Activated CD8-positive, alpha-beta memory T cell treated with anti-CD3 and anti-CD28 coated beads, Interleukin-2, amount 50 U/mL, for 24 hours (primary cell): Measurements from ENCODE around the gene POU4F1.
"Not testable (repeated sequence)": the region's sequence is repeated elsewhere in the genome, so short reads cannot be mapped to it uniquely, and the experiment has no call there.

Experiments used
- DNase-seq: peaks from one replicate; pipeline ENCODE4 v3.0.0-alpha.2; 2020; ENCODE audit errors: extremely low read depth

Gene POU4F1, protein sequence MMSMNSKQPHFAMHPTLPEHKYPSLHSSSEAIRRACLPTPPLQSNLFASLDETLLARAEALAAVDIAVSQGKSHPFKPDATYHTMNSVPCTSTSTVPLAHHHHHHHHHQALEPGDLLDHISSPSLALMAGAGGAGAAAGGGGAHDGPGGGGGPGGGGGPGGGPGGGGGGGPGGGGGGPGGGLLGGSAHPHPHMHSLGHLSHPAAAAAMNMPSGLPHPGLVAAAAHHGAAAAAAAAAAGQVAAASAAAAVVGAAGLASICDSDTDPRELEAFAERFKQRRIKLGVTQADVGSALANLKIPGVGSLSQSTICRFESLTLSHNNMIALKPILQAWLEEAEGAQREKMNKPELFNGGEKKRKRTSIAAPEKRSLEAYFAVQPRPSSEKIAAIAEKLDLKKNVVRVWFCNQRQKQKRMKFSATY

DNA sequence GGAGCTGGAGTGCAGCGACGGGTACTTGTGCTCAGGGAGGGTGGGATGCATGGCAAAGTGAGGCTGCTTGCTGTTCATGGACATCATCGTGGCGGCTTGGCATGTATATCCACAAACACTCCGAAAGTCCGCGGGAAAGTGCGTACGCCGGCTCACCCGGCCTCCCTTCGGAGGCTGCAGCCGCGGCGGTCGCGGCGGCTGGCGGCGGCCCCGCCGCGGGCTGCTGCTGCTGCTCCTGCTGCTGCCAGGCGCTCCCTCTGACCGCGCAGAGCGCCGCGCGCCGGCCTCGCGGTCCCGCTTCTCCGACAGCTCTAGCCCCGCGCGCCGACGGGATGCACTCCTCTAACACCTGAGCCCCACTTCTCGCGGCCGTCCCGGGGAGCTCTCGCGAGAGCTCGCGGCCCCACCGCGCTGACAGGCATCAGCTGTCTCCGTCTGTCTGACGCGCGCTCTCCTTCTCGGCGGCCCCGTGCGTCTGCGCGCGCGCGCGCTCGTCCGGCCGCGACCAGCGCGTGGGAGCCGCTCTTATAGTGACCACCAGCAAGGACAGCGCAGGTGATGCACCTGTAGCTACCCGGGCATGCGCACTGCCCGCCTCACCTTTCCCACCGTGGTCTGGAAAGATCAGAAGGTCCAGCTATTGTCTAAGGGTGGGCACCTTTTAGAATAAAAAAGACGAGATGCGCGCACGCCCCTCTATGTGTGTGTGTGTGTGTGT, at the start of gene POU4F1:
Gene POU4F1 (minus strand): TSS at position 313 of the 718 bp plus-strand sequence. CDS start 226 bp downstream, at position 87.
- DNase-seq = peak; percentile 24

DNA sequence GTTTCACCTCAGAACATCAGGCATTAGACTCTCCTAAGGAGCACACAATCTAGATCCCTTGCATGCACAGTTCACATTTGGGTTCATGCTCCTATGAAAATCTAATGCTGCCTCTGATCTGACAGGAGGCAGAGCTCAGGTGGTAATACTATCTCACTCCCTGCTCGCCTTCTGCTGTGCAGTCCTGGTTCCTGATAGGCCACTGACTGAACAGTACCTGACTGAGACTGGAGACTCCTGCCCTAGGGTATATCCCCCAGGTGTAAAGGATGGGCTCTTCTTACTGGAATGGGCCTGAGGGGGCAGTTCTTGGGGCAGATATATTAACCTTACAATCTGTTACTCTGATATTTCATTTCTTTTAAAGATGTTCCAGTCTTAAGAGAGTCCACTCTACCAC, 49.3 kb upstream of the POU4F1 start:
- no peak for DNase-seq

DNA sequence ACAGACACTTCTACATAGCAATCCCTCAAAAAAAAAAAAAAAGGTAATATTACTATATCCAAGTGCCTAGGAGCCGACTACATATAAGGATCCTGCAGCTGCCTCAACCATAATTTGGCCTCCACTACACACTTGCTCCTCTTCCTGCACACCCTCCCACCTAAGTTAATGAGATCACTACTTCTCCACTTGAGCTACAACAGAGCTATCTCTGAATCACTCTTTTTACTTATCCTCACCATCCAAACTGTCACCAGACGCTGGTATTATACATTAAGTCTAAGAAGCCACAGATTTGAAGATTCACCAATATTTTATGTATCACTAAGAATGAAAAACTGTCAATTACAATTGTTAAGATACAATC, 47.3 kb upstream of the POU4F1 start:
- DNase-seq = no peak

DNA sequence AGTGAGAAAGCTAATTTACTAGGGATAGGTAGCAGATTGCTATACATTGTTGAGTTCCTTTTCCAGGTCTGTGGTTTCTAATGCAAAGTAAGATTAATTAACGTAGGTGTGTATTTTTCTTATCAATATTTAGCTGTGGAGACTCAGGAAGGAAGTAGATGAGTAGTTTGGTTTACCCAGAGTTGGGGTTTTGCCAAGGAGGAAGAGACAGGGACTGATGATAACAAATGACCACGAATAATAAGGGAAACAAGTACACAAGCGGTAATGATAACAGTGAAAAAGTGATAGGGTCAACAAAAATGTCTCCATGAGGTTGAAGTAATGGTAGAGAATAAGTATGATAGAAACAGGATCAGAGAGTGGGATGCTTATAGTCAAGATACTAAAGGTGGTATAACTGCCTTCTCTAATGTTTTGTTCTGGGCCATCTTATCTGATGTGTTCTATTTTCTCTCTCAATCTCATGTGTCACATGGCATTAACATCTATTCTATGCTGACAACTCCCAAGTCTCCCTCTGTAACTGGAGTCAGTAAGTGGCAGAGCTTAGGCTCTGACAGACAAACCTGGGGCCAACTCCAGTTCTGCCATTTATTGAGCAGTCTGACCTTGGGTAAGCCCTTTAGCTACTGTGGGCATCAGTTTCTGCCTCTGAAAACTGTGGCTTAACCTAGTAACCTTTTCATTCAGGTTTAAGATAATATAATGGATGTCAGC, 46.8 kb upstream of the POU4F1 start:
- no peak for DNase-seq

DNA sequence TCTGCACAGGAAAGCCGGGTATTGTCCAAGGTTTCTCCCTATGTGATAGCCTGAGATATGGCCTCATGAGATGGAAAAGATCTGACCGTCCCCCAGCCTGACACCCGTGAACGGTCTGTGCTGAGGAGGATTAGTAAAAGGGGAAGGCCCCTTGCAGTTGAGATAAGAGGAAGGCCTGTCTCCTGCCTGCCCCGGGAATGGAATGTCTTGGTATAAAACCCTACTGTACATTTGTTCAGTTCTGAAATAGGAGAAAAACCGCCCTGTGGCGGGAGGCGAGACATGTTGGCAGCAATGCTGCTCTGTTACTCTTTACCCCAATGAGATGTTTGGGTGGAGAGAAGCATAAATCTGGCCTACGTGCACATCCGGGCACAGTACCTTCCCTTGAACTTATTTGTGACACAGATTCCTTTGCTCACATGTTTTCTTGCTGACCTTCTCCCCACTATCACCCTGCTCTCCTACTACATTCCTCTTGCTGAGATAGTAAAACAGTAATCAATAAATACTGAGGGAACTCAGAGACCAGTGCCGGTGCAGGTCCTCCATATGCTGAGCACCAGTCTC, 43.8 kb upstream of the POU4F1 start:
- not testable (repeated sequence) for DNase-seq

DNA sequence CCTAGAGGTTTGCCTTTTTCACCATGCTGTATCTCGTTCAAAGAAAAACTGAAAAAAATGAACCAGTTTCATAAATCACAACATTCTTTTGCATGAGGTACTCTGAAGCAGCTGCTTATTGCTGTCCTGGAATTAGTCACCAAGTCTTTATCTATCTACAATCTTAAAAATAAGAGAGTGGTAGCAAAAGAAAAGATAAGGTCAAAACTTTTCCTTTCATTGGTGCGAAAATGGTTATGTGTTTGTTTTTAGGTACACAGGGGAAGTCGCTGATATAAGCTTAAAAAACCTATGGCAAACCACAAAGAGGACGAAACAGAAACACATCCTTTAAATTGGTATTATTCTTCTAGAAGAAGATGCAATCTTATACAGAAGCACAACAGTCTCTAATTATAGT, 34.9 kb upstream of the POU4F1 start:
- DNase-seq = no peak

DNA sequence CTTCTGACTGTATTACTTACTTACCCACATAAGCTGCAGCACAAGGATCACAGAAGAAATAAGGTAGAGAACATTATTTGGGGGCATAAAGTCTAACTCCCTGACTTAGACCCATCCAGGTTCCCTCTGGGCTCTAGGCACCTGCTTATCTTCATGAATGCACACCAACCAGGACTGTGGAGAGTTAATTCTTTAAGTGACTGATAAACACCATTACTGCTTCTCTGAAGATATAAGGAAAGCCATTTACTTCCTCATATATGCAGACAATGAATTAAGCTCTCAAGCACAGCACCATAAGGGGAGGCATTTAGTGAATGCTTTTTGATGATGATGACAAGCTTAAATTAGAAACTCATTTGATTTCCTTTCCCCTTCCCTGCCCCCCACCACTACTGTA, 33.1 kb upstream of the POU4F1 start:
- no peak for DNase-seq

- no peak for DNase-seq
Observed at GRCh38 chr13:78632996-78633395, 29.6 kb upstream of the POU4F1 start.

DNA sequence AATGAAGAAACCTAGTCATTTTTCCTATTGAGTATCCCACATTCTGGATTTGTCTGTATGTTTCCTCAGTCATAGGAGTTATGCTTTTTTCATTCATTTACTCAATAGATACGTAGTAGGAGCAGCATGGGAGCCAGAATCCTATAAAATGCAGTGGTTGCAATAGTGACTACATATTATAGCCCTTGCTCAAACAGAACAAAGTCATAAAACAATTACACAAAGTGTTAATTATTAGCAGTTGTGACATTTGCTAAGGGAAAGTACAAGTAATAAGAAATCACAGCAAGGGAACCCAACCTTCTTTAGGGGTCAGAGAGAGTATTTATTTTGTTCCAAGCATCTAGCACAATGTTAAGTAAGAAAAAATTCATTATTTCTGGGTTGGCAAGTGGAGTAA, 27.7 kb upstream of the POU4F1 start:
- no peak for DNase-seq

GRCh38 chr13:78630511-78630910, 27.2 kb upstream of the POU4F1 start:
- no peak for DNase-seq

DNA sequence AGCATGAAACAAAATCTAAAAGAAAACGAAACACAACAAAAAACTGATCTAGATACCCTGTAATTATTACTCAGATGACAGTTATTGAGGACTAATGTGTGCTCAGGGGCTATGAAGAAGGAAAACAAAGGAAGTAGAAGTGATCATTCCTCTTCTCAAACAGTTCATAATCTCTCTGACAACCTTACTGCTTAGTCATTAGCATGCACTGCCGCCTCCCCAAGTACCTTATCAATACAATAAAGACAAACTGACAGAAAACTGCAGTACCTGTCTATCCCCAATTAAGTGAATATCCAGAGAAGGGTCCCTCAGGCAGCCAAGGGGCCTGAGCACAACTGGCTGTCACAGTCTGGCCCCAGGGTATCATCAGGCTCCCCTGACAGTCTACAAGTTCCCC, 22.0 kb upstream of the POU4F1 start:
- DNase-seq = no peak

GRCh38 chr13:78623132-78623531, 19.8 kb upstream of the POU4F1 start:
- DNase-seq = no peak

DNA sequence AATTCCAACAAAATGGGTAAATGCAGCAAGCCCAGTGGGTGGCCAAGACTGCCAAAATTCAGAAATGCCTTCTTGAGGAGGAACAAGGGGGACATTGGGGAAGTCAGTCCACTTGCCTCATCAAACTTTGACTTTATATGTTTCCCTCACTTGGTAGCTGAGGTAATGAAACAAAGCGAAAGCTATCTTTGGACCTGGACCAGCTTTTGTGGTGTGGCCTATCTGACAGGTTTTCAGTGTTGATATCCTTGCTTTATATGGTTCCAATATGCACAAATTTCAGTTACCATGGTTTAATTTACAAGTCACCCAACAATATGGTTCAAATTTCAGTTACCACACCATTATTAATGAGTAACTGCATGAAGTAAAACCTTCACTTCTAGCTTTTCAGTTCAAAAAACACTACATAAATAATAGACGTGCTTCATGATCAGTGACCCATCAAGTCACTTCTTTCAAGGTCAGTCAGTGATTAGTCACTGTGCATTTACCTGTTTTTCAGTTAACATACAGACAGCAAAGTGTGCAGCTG, 17.7 kb upstream of the POU4F1 start:
- no peak for DNase-seq

DNA sequence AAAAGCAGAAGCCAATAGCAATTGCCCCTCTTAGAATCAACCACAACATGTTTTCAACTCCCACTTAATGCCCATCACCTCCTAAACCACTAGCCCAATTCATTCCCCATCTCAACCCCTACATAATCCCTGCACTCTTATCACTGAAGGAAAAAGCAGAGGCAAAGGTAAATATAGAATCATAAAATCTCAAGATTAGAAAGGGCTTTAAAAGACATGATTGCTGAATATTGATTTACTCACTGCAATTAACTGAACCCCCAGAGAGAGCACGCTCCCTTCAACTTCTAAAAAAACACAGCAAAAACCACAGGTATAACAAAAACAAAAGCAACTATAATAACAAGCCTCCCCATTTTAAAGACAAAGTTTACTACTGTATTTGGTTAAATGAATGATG, 15.1 kb upstream of the POU4F1 start:
- no peak for DNase-seq

DNA sequence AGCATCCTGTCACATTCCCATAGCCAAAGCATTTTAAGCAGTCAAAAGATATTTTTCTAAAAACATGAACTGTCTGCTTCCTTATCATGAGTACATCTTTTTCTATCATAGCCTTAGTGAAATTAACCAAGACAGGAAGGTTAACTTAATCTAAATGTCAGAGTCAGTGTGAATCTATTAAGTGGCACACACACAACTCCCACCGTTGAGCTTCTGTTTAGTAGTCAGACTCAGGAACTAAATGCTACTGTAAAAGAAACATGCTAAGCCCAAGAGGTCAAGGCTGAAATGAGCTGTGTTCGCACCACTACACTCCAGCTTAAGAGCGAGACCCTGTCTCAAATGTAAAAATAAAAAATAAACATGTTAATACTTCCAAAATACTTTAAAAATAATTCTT, 7.7 kb upstream of the POU4F1 start:
- no peak for DNase-seq

GRCh38 chr13:78610381-78610883, 7.1 kb upstream of the POU4F1 start:
- DNase-seq = no peak

GRCh38 chr13:78609464-78610205, 6.3 kb upstream of the POU4F1 start:
- no peak for DNase-seq

- DNase-seq = no peak
Observed at GRCh38 chr13:78608688-78609463, 5.5 kb upstream of the POU4F1 start.

- DNase-seq = no peak
Observed at GRCh38 chr13:78608252-78608687, 4.9 kb upstream of the POU4F1 start.
